Heart right ventricle (tissue), 16 donors: Measurements from ENCODE around the gene FGF1. TPM values are rescaled to one million over a fixed set of nuclear protein-coding genes. Genes with fewer than 3 reads are reported as not detected.

ENCODE experiments used
- ATAC-seq, 8 donors: fragments of 200-7000 bp; cut with Tn5 transposase; one replicate each; pipeline ENCODE4 v1.9.1; 2020; ENCODE audit warnings: mild to moderate bottlenecking in 8 of 8, moderate library complexity in 8 of 8, moderate number of reproducible peaks in 1 of 8
- DNase-seq, 2 donors: peaks; one replicate each; pipeline ENCODE4 v3.0.0-alpha.2; 2020
- H3K27ac ChIP-seq, 10 donors: fragments of 200-600 bp; sonication (generic) in 2 of 10; one replicate each; pipeline versions ENCODE4 v1.5.0 to v1.8.0; 2020 to 2022; ENCODE audit warnings: mild to moderate bottlenecking in 3 of 10
- H3K27me3 ChIP-seq, 7 donors: fragments of 200-600 bp; one replicate each; pipeline ENCODE4 v1.8.0; 2021 to 2022; ENCODE audit warnings: mild to moderate bottlenecking in 2 of 7
- H3K36me3 ChIP-seq, 9 donors: fragments of 200-600 bp; sonication (generic) in 1 of 9; one replicate each; pipeline versions ENCODE4 v1.5.0 to v1.8.0; 2020 to 2022; ENCODE audit warnings: mild to moderate bottlenecking in 2 of 9
- H3K4me1 ChIP-seq, 9 donors: fragments of 200-600 bp; sonication (generic) in 1 of 9; one replicate each; pipeline versions ENCODE4 v1.5.0 to v1.8.0; 2020 to 2022; ENCODE audit warnings: mild to moderate bottlenecking in 4 of 9
- H3K4me3 ChIP-seq, 10 donors: fragments of 200-600 bp; sonication (generic) in 2 of 10; one replicate each; pipeline versions ENCODE4 v1.5.0 to v1.8.0; 2020 to 2022; ENCODE audit warnings: mild to moderate bottlenecking in 7 of 10, moderate library complexity in 2 of 10
- H3K9me3 ChIP-seq, 11 donors: fragments of 200-600 bp in 10 of 11; sonication (generic) in 2 of 11; one replicate each; pipeline versions ENCODE4 v1.5.0 to v1.8.0; 2013 to 2022; ENCODE audit warnings: mild to moderate bottlenecking in 2 of 11, control low read depth in 1 of 11, moderate library complexity in 1 of 11
- WGBS, 2 donors: extraction: QIAGEN DNeasy Blood & Tissue Kit; methylation state at CpG; one replicate each; pipeline ENCODE4 v1.1.7; 2013; ENCODE audit warnings: inconsistent platforms in 1 of 2; 5-methylcytosine and 5-hydroxymethylcytosine counted together
- intact Hi-C, 10 donors: fragments of 100-400 bp; cut with DNase I; formaldehyde crosslinking; loops; one replicate each; pipeline versions ENCODE4 v1.11.1 to v1.14.2; 2022
- polyA plus RNA-seq, 2 donors: library from polyadenylated mRNA; stranded (reverse); fragments of 200-250 nt; gene quantifications; one replicate each; pipeline ENCODE4 v1.2.3, GENCODE V29; 2013
- total RNA-seq, 10 donors: library from RNA; stranded (reverse); fragmentation: NEBNext Ultra II Directional in 3 of 10; extraction: Animal tissue kit (Norgen Biotek cat#: 25700) in 3 of 10; gene quantifications; one replicate each; pipeline versions ENCODE4 v1.2.1 to v1.2.4, GENCODE V29; 2021 to 2023
- TF ChIP-seq, protein P1 (sequence below), 9 donors: fragments of 200-600 bp; sonication (generic) in 2 of 9; IDR thresholded peaks; one replicate each; pipeline versions ENCODE4 v1.5.0 to v1.8.0; 2021 to 2022; ENCODE audit warnings: antibody characterized with exemption in 9 of 9, mild to moderate bottlenecking in 5 of 9, moderate library complexity in 1 of 9
- donor health status: Arrhythmogenic right ventricular cardiomyopathy.
- donor health status: ischemic (EF 13 %, LVEDD 7.1; RV severe dilation, severe dysfunction).
- donor health status: healthy with polysubstance abuse.
- donor health status: DM: no; HTN: yes; CAD: no.
- donor health status: DM: no; HTN: no; CAD: no.
- donor health status: ischemic (EF 25% LVEDD 6.9; RV normal size, moderate dysfunction).
- donor health status: ischemic (EF 25% LVEDD 5.7; RV mildly dilated, moderate dysfunction).
- donor health status: healthy.
- donor health status: DM: yes; HTN: yes; CAD: no.
- donor health status: Ischemic cardiomyopathy.
- donor health status: ischemic (EF 35%, LVEDD 5.7; RV mildly dilated, moderate dysfunction).
- donor health status: nonischemic (EF 11% LVEDD 7.7; RV severe dilation, severe dysfunction).
- donor health status: DM: yes; HTN: yes; CAD: no.
- donor health status: PGD.
- donor health status: ischemic (EF 29% LVEDD 5.4; RV normal size, mild dysfunction).
- donor health status: nonischemic (EF 23%, LVEDD 6.1; RV moderate dilation, normal function).

Gene FGF1
- total and polyA plus RNA-seq, 12 donors: 5.1 to 110 (median 53.7) TPM

DNA sequence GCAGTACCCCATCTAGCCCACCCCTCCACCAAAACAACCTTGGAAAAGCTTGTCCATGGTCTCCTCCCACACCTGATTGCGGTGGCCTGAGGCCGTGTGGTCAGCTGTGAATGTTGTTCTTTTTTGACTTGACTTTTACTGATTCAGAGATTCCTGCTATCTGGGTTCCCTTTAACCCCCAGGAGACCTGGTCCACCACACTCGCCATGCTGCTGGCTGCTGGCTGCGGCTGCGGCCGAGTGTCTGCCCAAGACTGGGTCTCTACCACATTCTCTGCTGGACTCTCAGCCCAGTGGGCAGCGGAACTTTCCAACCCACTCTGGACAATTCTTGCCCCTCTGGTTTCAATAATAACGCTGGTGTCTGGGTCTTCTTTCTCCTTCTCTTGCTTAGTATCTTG, 28.4 kb downstream of the FGF1 start:
- Histone ChIP-seq H3K4me3 (no peak overlapping the region), H3K9me3 (no peaks in the 10 kb centered on the region), H3K4me1 (peaks cover 5 to 54% (median 26%) of the 10 kb centered on the region in 9 donors), H3K27me3 (peaks cover 0 to 7% (median 0%) of the 10 kb centered on the region in 7 donors), H3K27ac (no peak overlapping the region), H3K36me3 (peaks cover 0 to 8% (median 0%) of the 10 kb centered on the region in 9 donors)
- 92 to 94% methylated on average over 8 of the region's 8 CpGs for WGBS, 2 donors
- DNase-seq (no peak), ATAC-seq (no peak)
- intact Hi-C loops: loop anchor here in 4 of 10 donors (5.0 kb wide), 3 partner anchors 40 to 230 kb away; no protein-coding TSS in a partner anchor
- TF ChIP-seq, protein P1, sequence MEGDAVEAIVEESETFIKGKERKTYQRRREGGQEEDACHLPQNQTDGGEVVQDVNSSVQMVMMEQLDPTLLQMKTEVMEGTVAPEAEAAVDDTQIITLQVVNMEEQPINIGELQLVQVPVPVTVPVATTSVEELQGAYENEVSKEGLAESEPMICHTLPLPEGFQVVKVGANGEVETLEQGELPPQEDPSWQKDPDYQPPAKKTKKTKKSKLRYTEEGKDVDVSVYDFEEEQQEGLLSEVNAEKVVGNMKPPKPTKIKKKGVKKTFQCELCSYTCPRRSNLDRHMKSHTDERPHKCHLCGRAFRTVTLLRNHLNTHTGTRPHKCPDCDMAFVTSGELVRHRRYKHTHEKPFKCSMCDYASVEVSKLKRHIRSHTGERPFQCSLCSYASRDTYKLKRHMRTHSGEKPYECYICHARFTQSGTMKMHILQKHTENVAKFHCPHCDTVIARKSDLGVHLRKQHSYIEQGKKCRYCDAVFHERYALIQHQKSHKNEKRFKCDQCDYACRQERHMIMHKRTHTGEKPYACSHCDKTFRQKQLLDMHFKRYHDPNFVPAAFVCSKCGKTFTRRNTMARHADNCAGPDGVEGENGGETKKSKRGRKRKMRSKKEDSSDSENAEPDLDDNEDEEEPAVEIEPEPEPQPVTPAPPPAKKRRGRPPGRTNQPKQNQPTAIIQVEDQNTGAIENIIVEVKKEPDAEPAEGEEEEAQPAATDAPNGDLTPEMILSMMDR (IDR thresholded peaks at IDR 0.05): no peak

DNA sequence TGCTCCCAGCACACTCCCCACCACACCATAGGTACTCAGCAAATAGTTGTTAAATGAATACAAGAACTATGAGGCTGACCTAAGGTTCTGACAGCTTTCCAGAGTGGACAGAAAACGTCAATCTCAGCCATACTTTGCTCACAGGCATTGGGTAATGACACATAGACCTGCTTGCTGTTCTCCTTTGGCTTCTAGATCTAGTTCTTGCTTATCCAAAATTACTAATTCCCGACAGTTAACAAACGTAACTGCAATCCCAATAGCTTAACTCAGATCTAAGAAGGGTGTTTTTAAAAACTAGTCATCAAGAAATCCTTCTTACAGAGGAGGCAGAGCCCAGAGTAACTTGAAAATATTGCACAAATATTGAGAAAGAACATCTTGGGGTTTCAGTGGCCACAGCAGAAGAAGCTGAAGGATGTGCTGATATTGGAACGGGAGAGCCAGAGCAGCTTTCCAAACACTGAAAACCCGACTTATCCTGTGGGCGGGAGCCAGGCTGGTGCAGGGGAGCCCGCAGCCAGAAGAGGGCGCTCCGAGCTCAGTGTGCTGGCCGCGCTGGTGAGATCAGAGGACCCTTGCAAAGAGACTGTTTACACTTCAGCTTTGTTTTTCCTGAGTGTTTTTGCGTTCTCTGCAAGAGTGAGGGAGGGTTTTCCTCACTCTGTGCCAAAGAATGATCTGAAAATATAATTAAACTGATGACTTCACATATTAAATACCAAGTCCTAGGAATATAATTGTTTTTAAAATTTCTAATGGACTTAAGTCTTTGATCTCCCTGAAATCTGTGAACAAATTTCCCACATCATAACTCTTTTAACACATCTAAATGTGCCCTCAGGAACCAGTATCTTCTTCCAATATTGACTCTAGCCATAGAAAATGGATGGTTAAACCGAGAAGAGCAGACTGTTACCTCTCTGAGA, 30.3 kb downstream of the FGF1 start:
- intact Hi-C loops: loop anchor here (1.0 to 5.0 kb wide), 9 partner anchors 42 to 232 kb away; no protein-coding TSS in a partner anchor
- Histone ChIP-seq H3K9me3 (no peaks in the 10 kb centered on the region), H3K4me1 (peaks cover 5 to 53% (median 27%) of the 10 kb centered on the region in 9 donors), H3K36me3 (peaks cover 0 to 4% (median 0%) of the 10 kb centered on the region in 9 donors), H3K4me3 (no peak overlapping the region), H3K27ac (peak overlapping the region in 9 of 10 donors; percentile 3 to 81 (median 66)), H3K27me3 (peaks cover 0 to 7% (median 0%) of the 10 kb centered on the region in 7 donors)
- peak; percentile 86 to 89 for DNase-seq
- TF ChIP-seq, protein P1 (IDR thresholded peaks at IDR 0.05): peak; percentile 98 to 100 (median 99)
- ATAC-seq: peak; percentile 85 to 96 (median 92)
- 15 to 17% methylated on average over 13 of the region's 13 CpGs for WGBS, 2 donors

DNA sequence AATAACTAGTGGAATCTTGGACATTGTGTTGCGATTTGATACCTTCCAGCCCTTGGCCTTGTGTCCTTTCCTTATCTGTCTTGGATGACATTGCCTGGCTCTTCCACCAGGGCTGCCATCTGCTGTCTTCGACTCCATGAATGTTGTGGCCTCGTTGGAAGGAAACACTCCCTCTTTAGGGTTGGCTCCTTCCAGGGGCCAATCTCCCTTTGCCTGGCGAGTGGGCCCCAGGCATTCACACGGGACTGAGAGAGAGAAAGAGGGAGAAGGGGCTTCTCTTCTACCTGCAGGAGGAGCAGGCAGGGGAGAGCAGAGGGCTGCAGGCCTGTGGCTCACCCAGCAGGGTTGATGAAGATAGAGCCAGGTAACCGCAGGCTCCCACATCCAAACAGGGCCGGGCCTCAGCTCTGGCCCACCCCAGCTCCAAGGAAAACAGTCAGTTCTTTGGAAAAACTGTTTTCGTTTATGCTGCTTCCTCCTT, 31.3 kb downstream of the FGF1 start:
- DNase-seq (no peak), ATAC-seq (peak in 7 of 8 donors; percentile 11 to 39 (median 36))
- peak overlapping the region; percentile 3 to 81 (median 65) for H3K27ac ChIP-seq
- no peaks in the 10 kb centered on the region for H3K9me3 ChIP-seq
- H3K27me3 ChIP-seq: peaks cover 0 to 7% (median 0%) of the 10 kb centered on the region in 7 donors
- no peak overlapping the region for H3K4me3 ChIP-seq
- WGBS, 2 donors: 40 to 41% methylated on average over 8 of the region's 8 CpGs
- intact Hi-C loops: loop anchor here (1.0 to 5.0 kb wide), 10 partner anchors 37 to 233 kb away; no protein-coding TSS in a partner anchor
- H3K36me3 ChIP-seq: peaks cover 0 to 4% (median 0%) of the 10 kb centered on the region in 9 donors
- H3K4me1 ChIP-seq: peaks cover 5 to 48% (median 27%) of the 10 kb centered on the region in 9 donors
- TF ChIP-seq, protein P1 (IDR thresholded peaks at IDR 0.05): peak in 3 of 9 donors; percentile 6 to 12 (median 9)

DNA sequence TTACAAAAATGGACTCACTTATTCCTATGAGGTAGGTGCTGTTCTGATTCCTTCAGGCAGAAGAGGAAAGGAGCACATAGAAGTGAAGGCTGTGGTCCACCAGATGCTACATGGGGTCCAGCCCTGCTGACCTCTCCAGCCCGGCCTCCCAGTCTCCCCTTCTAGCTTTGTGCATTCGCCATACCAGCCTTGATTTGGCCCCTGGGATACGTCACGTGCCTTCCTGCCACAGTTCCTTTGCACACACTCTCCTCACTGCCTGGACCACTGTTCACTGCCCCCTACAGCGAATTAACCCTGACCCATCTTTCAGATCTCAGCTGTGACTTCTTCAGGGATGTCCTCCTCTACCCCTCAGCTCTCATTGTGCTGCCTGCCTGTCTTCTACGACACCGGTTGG, 32.6 kb downstream of the FGF1 start:
- Histone ChIP-seq H3K36me3 (no peaks in the 10 kb centered on the region), H3K9me3 (no peaks in the 10 kb centered on the region), H3K4me3 (no peak overlapping the region), H3K27me3 (peaks cover 0 to 7% (median 0%) of the 10 kb centered on the region in 7 donors), H3K27ac (peak overlapping the region in 7 of 10 donors; percentile 4 to 81 (median 56)), H3K4me1 (peaks cover 5 to 42% (median 27%) of the 10 kb centered on the region in 9 donors)
- intact Hi-C loops: loop anchor here in 3 of 10 donors (5.0 kb wide), 2 partner anchors 36 to 41 kb away; no protein-coding TSS in a partner anchor
- ATAC-seq (no peak), DNase-seq (no peak)
- WGBS, 2 donors: 92 to 94% methylated on average over 7 of the region's 7 CpGs
- TF ChIP-seq, protein P1 (IDR thresholded peaks at IDR 0.05): no peak
